Activated naive CD8-positive, alpha-beta T cell treated with anti-CD3 and anti-CD28 coated beads, Interleukin-2, amount 50 U/mL, for 24 hours (primary cell): ENCODE results near the gene LRRC7.
A peak's percentile ranks its signal among the peaks of the same experiment; 100 is the strongest.

Source experiments
- ATAC-seq: fragments of 150-1000 bp; cut with Tn5 transposase; one replicate; pipeline ENCODE4 v1.10.0; 2021
- DNase-seq: peaks from one replicate; pipeline ENCODE4 v3.0.0; 2021
- H3K27ac Mint-ChIP-seq: one replicate; pipeline ENCODE4 v1.8.0; 2021; ENCODE audit warnings: mild to moderate bottlenecking, mixed read lengths
- H3K27me3 Mint-ChIP-seq: one replicate; pipeline ENCODE4 v1.8.0; 2021; ENCODE audit warnings: mixed read lengths
- H3K36me3 Mint-ChIP-seq: one replicate; pipeline ENCODE4 v1.8.0; 2021; ENCODE audit warnings: low read depth, mixed read lengths
- H3K4me1 Mint-ChIP-seq: one replicate; pipeline ENCODE4 v1.8.0; 2021; ENCODE audit warnings: mixed read lengths
- H3K4me3 Mint-ChIP-seq: one replicate; pipeline ENCODE4 v1.8.0; 2021; ENCODE audit warnings: mild to moderate bottlenecking, moderate library complexity, mixed read lengths
- H3K9me3 Mint-ChIP-seq: one replicate; pipeline ENCODE4 v1.8.0; 2021; ENCODE audit warnings: mixed read lengths

The LRRC7 gene

DNA sequence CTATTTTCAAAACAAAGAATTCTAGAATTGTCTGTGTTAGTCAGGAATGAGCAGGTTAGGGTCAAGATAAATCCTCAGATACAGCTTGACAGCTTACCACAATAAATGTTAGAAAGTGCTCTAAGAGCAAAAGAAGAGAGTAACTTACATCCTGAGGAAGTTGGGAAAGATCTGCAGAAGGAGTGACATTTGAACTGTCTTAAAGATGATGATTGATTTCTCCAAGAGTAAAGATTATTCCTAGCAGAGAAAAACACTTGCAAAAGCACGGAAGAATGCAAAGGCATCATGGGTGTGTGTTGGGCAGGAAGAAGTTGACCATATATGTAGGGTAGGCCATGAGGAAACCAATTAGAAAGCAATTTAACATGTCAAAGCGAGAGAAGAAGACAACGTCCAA is 175.4 kb downstream of the LRRC7 start:
- no peak overlapping the region for H3K27ac Mint-ChIP-seq
- H3K4me3 Mint-ChIP-seq: no peak overlapping the region
- peaks cover 3% of the 10 kb centered on the region for H3K27me3 Mint-ChIP-seq
- H3K9me3 Mint-ChIP-seq: no peaks in the 10 kb centered on the region
- ATAC-seq: no peak
- no peak for DNase-seq
- H3K36me3 Mint-ChIP-seq: no peaks in the 10 kb centered on the region
- no peaks in the 10 kb centered on the region for H3K4me1 Mint-ChIP-seq

DNA sequence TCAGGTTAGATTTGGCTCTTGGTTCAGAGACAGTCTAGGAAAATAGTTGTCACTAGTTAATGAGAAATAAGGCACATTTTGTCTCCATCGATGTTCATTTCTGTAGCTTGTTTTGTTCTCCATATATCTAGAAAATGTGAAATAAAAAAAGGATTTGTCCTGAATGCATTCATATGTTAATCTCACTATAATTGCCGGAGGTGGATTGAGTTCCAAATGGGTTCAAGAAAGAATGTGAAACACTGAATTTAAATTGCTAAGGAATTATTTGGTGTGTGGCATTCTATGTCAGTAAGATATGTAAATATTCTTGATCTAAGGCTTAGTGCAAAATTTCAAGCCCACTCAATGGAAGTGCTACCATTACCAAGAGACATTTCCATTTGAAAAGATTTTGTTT is 176.7 kb downstream of the LRRC7 start:
- Mint-ChIP-seq H3K27ac (no peak overlapping the region), H3K4me1 (no peaks in the 10 kb centered on the region), H3K36me3 (no peaks in the 10 kb centered on the region), H3K9me3 (no peaks in the 10 kb centered on the region), H3K27me3 (peaks cover 3% of the 10 kb centered on the region), H3K4me3 (no peak overlapping the region)
- DNase-seq (no peak), ATAC-seq (no peak)

DNA sequence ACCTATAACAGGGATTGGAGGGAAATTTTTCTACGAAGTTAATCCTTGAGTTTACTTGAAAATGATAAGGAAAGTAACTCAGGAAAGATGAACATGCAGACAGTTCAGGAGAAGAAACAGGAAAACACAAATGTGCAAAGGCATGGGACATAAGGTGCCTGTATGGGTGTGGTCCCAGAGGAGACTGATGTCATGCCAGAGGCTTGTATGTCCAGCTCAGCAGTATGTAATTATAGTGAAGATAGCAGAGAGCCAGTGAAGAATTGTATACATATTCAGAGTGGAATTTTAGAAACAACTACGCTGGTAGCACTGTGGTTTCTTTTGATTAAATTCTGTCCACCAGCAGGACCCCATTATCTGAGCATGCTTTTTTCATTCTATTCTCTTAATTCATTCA is 179.5 kb downstream of the LRRC7 start:
- DNase-seq (no peak), ATAC-seq (no peak)
- no peak overlapping the region for H3K4me3 Mint-ChIP-seq
- H3K27me3 Mint-ChIP-seq: no peaks in the 10 kb centered on the region
- H3K36me3 Mint-ChIP-seq: no peaks in the 10 kb centered on the region
- no peaks in the 10 kb centered on the region for H3K4me1 Mint-ChIP-seq
- no peak overlapping the region for H3K27ac Mint-ChIP-seq
- H3K9me3 Mint-ChIP-seq: no peaks in the 10 kb centered on the region

DNA sequence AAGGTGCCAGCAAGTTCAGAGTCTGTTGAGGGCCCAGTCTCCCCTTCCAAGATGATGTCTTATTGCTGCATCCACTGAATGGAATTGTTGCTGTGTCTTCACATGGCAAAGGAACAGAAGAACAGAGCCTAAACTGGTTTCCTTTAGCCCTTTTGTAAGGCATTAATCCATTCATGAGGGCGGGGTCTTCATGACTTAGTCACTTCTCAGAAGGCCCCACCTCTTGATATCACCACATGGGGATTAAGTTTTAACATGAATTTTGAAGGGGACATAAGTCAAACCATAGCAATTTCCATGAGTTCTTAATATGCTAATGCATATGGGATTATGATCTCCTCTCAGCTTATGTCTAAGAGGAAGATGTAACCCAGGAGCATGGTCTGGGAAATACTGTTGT is 182.9 kb downstream of the LRRC7 start:
- ATAC-seq: no peak
- Mint-ChIP-seq H3K36me3 (no peaks in the 10 kb centered on the region), H3K27ac (no peak overlapping the region), H3K4me1 (no peaks in the 10 kb centered on the region), H3K4me3 (no peak overlapping the region), H3K27me3 (no peaks in the 10 kb centered on the region), H3K9me3 (no peaks in the 10 kb centered on the region)
- no peak for DNase-seq

DNA sequence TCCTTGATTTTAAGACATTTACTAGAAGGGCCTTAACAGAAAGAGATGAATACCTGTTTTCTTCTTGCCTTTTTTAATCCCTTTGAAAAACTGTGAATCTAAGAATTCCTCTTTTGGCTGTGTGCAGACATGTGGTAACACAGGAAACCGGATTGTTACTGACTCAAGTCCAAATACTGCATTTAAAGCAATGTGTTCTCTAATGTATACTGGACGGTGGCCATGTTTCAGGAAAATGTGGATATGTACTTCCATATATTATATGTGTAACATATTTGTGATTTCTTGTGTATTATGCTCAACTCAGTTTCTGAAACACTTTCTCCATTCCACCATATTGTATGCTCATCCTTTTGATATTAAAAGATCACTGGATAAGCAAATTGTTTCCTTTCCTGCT is 185.1 kb downstream of the LRRC7 start:
- H3K36me3 Mint-ChIP-seq: no peaks in the 10 kb centered on the region
- no peaks in the 10 kb centered on the region for H3K4me1 Mint-ChIP-seq
- H3K27me3 Mint-ChIP-seq: no peaks in the 10 kb centered on the region
- no peak overlapping the region for H3K4me3 Mint-ChIP-seq
- no peak for DNase-seq
- no peak overlapping the region for H3K27ac Mint-ChIP-seq
- no peak for ATAC-seq
- no peaks in the 10 kb centered on the region for H3K9me3 Mint-ChIP-seq

DNA sequence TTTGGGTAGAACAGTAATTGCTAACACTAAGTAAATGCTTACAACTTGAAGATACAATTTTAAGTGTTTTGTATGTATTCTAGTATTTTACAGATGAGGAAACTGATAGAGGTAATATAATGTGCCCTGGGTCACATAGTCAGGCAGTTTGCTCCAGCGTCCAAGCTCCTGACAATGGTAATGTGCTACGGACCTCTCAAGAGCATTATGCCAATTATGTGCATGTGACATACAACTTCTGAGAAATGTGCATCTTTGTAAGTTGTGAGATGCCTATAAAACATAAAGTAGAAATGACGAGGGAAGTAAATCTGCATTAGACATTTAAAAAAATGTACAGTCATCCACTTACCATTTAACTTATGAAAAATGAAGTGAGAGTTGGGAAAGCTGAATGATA is 186.8 kb downstream of the LRRC7 start:
- Mint-ChIP-seq H3K4me3 (no peak overlapping the region), H3K27me3 (no peaks in the 10 kb centered on the region), H3K9me3 (no peaks in the 10 kb centered on the region), H3K36me3 (no peaks in the 10 kb centered on the region), H3K4me1 (no peaks in the 10 kb centered on the region), H3K27ac (no peak overlapping the region)
- DNase-seq (no peak), ATAC-seq (no peak)

DNA sequence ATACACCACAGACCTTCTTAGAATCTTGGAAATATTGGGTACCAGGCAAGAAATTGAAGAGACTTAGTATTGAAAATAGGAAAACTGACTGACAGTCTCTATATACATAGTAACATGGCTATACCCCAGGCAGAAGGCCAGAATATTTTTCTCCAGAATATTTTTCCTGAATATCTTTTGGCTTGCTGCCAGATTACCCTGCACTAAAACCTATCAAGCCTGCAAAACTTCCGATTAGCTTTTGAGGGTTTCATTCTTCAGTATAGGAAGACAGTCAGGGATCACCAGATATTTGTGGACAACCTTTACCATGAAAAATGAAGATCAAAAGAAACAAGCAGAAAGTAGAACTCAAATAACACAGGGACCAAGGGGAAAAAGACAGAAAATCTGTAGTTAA is 187.9 kb downstream of the LRRC7 start:
- Mint-ChIP-seq H3K4me1 (no peaks in the 10 kb centered on the region), H3K27me3 (no peaks in the 10 kb centered on the region), H3K4me3 (no peak overlapping the region), H3K9me3 (no peaks in the 10 kb centered on the region), H3K36me3 (no peaks in the 10 kb centered on the region), H3K27ac (no peak overlapping the region)
- ATAC-seq (no peak), DNase-seq (no peak)

DNA sequence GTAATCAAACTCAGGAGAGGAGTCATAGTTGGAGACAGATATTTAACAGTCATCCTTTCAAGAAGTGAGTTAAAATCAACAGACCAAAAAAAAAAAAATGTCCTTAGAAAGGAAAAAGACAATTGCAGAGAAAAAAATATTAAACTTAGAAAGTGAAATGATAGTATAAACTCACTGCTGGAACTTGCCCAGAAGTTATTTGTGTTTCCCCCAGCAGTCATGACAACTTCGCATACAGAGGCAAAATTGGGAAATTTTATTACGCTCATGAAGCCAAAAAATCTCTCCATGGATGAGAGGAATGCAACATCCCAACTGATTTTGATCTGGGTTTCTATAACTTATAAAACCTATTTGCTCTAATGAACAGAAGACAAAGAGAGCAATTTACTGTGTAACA is 198.2 kb downstream of the LRRC7 start:
- H3K27ac Mint-ChIP-seq: no peak overlapping the region
- ATAC-seq (no peak), DNase-seq (no peak)
- H3K36me3 Mint-ChIP-seq: no peaks in the 10 kb centered on the region
- no peak overlapping the region for H3K4me3 Mint-ChIP-seq
- H3K4me1 Mint-ChIP-seq: no peaks in the 10 kb centered on the region
- H3K9me3 Mint-ChIP-seq: no peaks in the 10 kb centered on the region
- no peaks in the 10 kb centered on the region for H3K27me3 Mint-ChIP-seq

DNA sequence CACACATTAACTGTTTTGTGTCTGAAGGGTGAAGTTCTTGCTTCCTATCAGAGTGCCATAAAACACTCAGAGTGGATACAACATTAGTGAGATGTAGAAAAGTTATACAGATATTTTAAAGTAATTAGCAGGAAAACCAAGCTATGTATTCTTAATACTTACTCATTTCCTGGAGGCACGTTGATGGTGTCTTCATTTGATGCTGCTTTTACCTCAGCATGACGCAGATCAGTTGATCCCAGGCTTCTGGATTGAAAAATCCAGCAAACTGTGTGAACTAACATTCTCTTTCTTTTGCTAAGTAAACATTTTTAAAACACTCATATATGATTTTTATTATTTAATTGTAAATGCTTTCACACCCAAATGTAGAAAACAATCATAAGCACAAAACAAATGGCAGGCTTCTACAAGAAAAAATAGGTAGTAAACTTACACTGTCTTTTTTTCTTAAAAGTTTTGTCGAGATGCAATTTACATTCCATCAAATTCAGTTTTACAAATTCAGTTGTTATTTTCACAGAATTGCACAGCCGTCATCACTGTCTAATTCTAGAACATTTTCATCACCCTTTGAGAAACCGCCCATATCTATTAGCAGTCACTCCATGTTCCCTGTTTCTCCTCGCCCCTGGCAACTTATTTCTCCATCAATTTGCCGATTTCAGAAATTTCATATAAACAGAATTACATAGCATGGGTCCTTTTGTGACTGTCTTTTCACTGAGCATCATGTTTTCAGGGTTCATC is 198.9 kb downstream of the LRRC7 start:
- no peaks in the 10 kb centered on the region for H3K9me3 Mint-ChIP-seq
- ATAC-seq (no peak), DNase-seq (no peak)
- no peaks in the 10 kb centered on the region for H3K36me3 Mint-ChIP-seq
- no peak overlapping the region for H3K27ac Mint-ChIP-seq
- no peak overlapping the region for H3K4me3 Mint-ChIP-seq
- no peaks in the 10 kb centered on the region for H3K27me3 Mint-ChIP-seq
- H3K4me1 Mint-ChIP-seq: no peaks in the 10 kb centered on the region

DNA sequence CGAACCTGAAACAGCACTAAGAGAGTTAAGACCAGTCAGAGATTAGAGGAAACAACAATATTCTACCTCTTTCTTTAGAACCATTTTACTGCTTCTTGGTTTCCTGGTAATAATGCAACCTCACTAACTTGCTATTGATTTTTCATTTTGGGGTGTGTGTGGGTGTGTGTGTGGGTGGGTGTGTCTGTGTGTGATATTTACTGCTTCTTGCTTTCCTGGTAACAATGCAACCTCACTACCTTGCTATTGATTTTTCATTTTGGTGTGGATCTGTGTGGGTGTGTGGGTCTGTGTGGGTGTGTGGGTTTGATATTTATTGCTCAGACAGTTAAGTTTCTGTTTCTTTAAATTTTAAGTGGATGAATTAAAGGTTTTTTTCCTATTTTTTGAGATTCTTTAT is 208.8 kb downstream of the LRRC7 start:
- ATAC-seq (no peak), DNase-seq (no peak)
- peaks cover 3% of the 10 kb centered on the region for H3K4me1 Mint-ChIP-seq
- H3K36me3 Mint-ChIP-seq: no peaks in the 10 kb centered on the region
- no peaks in the 10 kb centered on the region for H3K27me3 Mint-ChIP-seq
- H3K4me3 Mint-ChIP-seq: no peak overlapping the region
- H3K27ac Mint-ChIP-seq: no peak overlapping the region
- H3K9me3 Mint-ChIP-seq: no peaks in the 10 kb centered on the region

DNA sequence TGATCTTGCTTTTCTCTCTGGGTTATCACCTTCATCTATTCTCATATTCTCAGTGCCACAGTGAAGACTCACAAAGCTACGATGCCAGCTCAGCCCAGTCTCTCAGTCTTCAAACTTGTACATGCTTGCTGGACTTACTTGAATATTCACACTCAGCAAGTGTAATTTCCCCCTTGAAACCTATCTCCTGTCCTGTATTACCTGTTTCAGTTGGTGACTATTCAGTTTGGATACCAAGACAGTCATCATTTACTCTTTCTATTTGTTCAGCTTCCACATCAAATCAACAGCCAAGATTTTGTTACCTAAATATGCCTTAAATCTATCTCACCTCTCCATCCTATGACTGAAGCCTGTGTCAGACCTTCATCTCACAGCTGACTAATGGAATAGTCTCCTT is 209.7 kb downstream of the LRRC7 start:
- Mint-ChIP-seq H3K27ac (no peak overlapping the region), H3K27me3 (no peaks in the 10 kb centered on the region), H3K4me1 (peaks cover 3% of the 10 kb centered on the region), H3K4me3 (no peak overlapping the region), H3K36me3 (no peaks in the 10 kb centered on the region), H3K9me3 (no peaks in the 10 kb centered on the region)
- DNase-seq: no peak
- ATAC-seq: no peak

DNA sequence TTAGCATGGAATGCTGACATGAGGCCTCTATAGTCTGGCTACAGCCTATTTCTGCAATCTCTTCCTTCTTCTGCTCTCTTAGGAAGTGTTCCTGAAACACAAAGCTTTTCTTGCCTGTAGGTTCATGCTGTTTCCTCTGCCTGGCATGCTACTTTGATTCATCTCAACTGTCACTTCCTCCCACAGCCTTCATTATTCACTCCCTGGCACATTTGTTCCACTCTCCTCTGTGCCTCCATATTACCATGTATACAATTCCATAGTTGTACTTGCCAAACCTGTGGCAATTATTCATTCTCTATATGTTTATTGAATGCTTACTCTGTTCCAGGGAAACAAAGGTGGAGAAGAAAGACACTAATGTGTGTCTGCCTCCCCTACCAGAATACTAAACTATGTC is 210.2 kb downstream of the LRRC7 start:
- no peaks in the 10 kb centered on the region for H3K27me3 Mint-ChIP-seq
- DNase-seq (no peak), ATAC-seq (no peak)
- no peak overlapping the region for H3K27ac Mint-ChIP-seq
- H3K4me3 Mint-ChIP-seq: no peak overlapping the region
- H3K9me3 Mint-ChIP-seq: no peaks in the 10 kb centered on the region
- peaks cover 3% of the 10 kb centered on the region for H3K4me1 Mint-ChIP-seq
- H3K36me3 Mint-ChIP-seq: no peaks in the 10 kb centered on the region

DNA sequence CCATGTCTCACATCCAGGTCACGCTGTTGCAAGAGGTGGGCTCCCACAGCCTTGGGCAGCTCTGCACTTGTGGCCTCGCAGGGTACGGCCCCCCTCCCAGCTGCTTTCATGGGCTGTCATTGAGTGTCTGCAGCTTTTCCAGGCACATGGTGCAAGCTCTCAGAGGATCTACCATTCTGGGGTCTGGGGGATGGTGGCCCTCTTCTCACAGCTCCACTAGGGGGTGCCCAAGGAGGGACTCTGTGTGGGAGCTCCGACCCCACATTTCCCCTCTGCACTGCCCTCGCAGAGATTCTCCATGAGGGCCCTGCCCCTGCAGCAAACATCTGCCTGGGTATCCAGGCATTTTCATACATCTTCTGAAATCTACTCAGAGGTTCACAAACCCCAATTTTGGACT is 219.4 kb downstream of the LRRC7 start:
- Mint-ChIP-seq H3K4me1 (no peaks in the 10 kb centered on the region), H3K4me3 (no peak overlapping the region), H3K9me3 (no peaks in the 10 kb centered on the region), H3K27me3 (no peaks in the 10 kb centered on the region), H3K36me3 (no peaks in the 10 kb centered on the region), H3K27ac (no peak overlapping the region)
- no peak for ATAC-seq
- DNase-seq: no peak

DNA sequence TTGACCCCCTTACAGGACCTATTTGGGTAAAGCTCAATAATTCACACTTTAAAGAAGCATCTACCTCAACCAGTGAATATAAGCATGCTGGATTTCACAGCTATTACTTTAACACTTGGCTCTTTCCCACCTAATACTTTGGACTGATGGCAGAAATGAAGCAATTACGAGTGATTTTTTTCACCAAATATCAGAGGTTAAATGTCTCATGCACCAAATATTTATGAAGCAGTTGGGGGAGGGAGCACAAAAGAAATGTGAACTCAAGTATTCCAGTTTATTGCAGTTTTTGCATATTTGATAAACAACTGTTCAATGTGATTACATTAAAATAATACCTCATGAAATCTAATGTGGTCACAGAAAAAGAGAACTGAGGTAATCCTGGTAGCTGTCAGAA is 223.6 kb downstream of the LRRC7 start:
- H3K4me1 Mint-ChIP-seq: no peaks in the 10 kb centered on the region
- no peak overlapping the region for H3K27ac Mint-ChIP-seq
- no peaks in the 10 kb centered on the region for H3K27me3 Mint-ChIP-seq
- DNase-seq (no peak), ATAC-seq (no peak)
- no peaks in the 10 kb centered on the region for H3K36me3 Mint-ChIP-seq
- peaks cover 4% of the 10 kb centered on the region for H3K9me3 Mint-ChIP-seq
- no peak overlapping the region for H3K4me3 Mint-ChIP-seq

DNA sequence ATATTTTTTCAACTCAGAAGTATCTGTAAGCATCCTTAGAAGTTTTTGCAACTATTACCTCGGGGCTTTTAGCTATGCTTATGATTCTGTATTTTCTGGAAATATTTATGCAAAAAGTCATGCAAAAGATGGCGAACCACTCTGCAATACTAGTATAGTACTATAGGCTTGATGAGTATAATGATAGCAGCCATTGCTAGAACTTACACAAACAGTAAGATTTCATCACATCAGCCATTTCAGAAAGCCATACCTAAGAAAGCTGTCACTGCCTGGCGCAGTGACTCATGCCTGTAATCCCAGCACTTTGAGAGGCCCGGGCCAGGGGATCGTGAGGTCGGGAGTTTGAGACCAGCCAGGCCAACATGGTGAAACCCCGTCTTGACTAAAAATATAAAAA is 227.1 kb downstream of the LRRC7 start:
- Mint-ChIP-seq H3K4me3 (no peak overlapping the region), H3K27ac (no peak overlapping the region), H3K4me1 (no peaks in the 10 kb centered on the region), H3K9me3 (peaks cover 10% of the 10 kb centered on the region), H3K36me3 (no peaks in the 10 kb centered on the region), H3K27me3 (no peaks in the 10 kb centered on the region)
- no peak for DNase-seq
- ATAC-seq: no peak

DNA sequence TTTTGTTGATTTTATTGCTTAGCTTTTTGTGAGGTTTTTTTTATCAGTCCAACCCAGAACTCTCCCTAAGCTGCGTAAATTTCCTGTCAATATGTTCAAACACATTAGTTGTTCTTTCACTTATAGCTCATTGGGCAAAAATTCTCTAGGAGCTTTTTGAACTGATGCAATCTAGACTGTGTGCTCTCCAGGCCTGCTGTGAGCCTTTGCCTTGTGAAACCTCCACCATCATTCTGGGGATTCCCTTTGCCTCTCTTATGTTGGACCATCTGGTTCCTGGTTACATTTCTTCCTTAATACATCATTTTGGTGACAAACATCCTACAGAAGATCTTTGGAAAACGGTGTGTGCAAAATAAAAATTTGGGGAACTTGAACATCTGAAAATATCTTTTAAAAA is 247.2 kb downstream of the LRRC7 start:
- Mint-ChIP-seq H3K36me3 (no peaks in the 10 kb centered on the region), H3K27me3 (no peaks in the 10 kb centered on the region), H3K4me1 (peaks cover 1% of the 10 kb centered on the region), H3K4me3 (no peak overlapping the region), H3K27ac (peak overlapping the region; percentile 23), H3K9me3 (peaks cover 12% of the 10 kb centered on the region)
- DNase-seq (no peak), ATAC-seq (no peak)
